ENCODE data around the gene PIM3.

Gene PIM3

GRCh38 chr22:49956914-49957825, 3.4 kb upstream of the PIM3 start:
- no peak for DNase-seq

DNA sequence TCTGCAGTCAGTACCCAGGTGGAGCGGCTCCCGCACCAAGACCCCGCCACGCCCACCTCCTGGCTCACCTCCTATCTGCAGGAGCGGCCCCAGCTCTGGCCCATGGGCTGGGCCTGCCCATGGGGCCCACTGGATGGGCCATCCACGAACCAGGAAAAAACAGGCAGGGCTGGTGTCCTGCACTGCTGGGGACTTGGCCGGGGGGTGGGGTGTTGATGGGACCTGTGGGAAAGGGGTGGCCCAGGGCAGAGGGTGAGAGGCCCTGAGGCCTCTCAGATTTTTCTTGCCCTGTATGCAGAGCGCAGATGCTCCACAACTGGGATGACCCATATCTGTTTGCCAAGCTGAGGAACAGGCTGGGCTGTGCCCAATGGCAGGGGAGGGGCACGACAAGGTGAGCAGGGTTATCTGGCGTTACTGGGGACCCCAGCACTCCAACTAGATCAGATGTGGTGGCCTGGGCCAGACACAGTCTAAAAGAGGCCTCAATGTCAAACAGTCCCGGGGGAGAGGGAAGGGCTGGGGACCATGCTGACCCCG, 2.7 kb upstream of the PIM3 start:
- no peak for DNase-seq

DNA sequence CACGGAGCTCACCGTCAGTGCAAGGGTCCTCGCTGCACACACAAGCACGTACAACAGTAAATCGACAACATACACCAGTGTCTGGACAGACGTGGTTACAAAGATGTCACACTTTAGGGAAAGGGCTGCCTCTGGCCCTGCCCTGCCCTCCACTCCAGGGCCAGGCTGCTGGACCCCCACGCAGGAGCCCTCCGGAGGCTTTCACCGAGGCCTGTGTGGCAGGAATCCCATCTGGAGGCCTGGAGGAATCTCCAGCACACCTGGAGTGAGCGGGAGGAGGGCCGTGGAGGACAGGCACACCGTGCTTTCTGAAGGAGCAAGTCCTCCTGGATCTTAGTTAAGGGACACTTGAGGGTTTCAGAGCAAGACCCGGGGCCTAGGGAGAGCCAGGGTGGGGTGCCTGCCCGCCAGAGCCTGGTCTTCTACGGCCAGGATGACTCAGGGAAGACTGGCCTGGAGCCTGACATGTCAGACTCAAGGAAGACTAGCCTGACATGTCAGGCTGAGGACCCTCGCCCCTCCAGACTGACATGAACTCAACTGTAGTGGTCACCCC, 2.1 kb upstream of the PIM3 start:
- DNase-seq: no peak

- no peak for DNase-seq
Measured at GRCh38 chr22:49958931-49959781, 1.4 kb upstream of the PIM3 start.

- peak; percentile 43 for DNase-seq
Measured at GRCh38 chr22:49959782-49960158, 802 bp upstream of the PIM3 start.

DNA sequence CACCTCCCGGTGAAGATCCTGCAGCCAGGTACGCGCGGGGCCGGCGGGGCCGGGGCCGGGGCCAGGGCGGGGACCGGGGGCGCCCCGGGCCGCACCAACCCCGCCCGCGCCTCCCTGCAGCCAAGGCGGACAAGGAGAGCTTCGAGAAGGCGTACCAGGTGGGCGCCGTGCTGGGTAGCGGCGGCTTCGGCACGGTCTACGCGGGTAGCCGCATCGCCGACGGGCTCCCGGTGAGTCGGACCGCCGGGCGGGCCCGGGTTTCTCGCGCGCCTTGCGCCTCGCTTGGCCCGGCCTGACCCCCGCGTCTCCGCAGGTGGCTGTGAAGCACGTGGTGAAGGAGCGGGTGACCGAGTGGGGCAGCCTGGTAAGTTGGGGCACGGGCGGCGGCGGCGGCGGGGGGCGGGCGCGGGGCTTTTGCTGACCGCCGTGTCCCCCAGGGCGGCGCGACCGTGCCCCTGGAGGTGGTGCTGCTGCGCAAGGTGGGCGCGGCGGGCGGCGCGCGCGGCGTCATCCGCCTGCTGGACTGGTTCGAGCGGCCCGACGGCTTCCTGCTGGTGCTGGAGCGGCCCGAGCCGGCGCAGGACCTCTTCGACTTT, 531 bp downstream of the PIM3 start:
- peak; percentile 43 for DNase-seq

DNA sequence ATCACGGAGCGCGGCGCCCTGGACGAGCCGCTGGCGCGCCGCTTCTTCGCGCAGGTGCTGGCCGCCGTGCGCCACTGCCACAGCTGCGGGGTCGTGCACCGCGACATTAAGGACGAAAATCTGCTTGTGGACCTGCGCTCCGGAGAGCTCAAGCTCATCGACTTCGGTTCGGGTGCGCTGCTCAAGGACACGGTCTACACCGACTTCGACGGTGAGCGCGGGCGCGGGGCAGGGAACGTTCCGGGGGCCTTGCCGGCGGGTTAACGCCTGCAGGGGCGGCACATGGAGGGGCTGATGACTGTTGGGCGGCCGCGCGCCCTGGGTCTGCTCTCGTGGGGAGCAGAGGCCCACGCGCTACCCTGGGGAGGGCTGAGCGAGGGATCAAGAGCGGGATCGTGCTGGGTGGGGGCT, 1.0 kb downstream of the PIM3 start:
- DNase-seq: no peak

GRCh38 chr22:49962012-49962750, 1.6 kb downstream of the PIM3 start:
- DNase-seq: peak; percentile 91

- peak; percentile 15 for DNase-seq
Measured at GRCh38 chr22:49962751-49963646, 2.4 kb downstream of the PIM3 start.

- DNase-seq: no peak
Measured at GRCh38 chr22:49963647-49964026, 3.1 kb downstream of the PIM3 start.

GRCh38 chr22:49964136-49965090, 3.8 kb downstream of the PIM3 start:
- DNase-seq: no peak

DNA sequence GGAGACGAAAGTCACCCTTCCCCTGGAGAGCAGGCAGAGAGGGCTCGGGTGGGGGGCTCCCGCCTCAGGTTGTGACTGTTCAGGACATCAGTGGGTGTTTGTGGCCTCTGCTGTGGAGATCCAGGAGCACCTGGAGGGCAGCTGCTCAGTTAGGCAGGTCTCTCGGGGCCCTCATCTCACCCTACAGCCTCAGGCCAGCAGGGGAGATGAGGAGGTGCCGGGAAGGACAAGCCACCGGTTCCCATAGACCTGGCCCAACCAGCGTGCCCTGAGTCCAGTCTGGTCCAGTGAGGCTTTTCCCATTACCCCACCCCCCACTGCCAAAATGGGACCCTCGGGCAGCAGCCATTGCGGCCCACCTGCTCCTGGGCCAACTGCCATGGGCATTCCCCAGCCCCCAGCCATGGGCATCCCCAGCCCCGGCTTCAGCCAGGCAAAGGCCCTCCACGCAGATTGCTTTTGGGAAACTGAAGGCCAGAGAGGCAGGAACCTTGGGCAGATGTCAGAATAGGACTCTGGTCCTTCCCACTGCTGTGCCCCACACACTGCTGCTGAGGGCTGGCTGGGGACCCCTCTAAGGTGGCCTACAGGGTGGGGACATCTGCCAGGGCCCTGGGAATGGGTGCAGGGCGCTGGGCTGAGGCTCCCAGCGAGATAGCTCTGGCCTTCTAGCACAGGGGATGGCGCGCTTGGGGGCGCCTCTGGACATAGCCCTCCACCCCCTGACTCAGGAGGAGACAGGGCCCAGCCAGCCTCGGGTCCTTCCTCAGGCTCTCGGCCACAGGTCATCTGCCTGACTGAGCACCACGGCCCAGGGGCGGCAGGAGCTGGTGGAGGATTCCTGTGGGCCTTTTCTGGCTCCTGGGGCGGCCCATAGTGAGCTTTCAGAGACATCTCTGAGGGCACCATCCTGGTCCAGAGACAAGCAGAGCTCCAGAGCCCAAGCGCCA, 4.8 kb downstream of the PIM3 start:
- no peak for DNase-seq

DNA sequence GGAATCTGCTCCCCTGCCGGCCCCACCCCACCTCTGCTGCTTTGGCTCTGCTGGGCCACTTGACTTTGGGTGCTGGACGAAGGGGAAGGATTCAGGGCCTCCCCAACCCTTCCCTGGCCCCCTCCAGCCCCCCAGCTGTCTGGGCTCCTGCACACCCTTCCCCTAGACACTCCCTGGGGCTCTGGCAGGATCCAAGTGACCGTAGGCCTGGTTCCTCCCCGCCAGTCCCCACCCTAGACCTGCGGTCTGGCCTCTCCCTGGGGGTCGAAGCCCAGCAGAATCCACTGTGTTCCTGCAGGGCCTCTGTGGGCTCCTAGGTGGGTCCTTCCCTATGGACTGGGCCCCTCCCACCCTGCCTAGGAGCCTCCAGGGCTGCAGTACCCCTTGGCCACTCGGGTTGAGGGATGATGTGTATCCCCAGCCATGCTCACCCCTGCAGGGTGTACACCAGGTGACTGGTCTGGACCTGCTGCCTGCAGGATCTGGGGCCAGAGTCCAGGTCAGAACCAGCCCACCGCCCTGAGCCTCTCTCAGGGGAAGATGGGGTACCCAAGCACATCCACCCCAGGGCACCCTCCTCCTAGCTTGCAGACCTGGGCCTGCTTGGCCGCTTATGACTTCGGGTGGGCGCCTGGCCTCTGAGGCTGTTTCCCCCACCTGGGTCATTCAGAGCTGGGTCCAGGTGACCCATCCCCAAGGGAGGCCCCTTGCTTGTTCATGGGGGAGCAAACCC, 5.6 kb downstream of the PIM3 start:
- peak; percentile 2 for DNase-seq

- DNase-seq: peak; percentile 2
Measured at GRCh38 chr22:49966774-49967705, 6.5 kb downstream of the PIM3 start.

DNA sequence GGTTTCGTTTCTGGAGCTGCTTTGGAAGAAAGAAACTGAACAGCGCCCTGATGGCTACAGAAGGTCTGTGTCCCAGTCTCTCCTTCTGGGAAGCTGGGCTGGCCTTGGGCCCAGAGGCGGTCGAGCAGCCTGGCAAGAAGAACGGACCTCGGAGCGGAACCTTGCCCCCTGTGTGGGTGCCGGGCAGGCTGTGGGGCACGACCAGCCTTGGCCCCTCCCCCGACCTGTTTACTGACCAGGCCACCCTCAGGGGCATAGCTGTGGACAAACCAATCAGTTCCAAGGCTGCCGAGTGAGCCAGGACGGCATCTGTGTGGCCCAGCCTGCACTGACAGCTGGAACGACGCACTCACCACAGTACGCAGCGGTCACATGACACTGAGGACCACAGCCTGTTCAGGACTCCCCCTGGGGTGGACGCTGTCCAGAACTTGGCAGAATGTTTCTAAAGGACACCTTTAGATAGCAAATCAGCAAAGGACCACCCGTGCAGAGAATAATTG, 7.2 kb downstream of the PIM3 start:
- DNase-seq: peak; percentile 1

DNA sequence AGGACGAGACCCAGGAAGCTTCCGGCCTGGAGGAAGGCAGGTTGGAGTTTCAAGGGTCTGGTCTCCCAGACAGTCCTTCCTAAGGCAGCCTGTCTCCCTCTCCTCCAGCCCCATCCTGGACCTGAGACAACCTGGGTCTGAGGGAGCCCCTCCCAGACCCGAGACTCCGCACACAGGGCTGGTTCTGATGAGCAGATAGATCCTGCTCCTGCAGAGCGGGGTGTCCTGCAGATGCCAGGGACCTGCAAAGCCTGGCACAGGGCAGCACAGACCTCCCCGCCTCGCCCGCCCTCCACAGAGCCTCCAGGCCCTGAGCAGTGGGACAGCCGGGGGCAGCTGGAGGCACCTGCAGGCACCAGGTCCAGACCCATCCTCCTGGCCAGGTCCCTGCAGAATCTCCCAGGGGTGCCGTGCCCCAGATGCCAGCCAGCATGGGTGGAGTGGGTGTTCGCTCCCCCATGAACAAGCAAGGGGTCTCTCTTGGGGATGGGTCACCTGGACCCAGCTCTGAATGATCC, 7.8 kb downstream of the PIM3 start:
- peak; percentile 7 for DNase-seq

Measured in activated naive CD4-positive, alpha-beta T cell treated with Interleukin-2 at 50 U/mL for 16 hours (primary cell).